HG02798 (cell line): ENCODE results near the gene PRAMEF1.
"Not testable (repeated sequence)": the region's sequence is repeated elsewhere in the genome, so short reads cannot be mapped to it uniquely, and the experiment has no call there.

Experiments used
- ATAC-seq: cut with Tn5 transposase; IDR thresholded peaks from one replicate; pipeline ENCODE4 v1.9.1; 2021; ENCODE audit warnings: mild to moderate bottlenecking; ENCODE audit not compliant: unreplicated experiment, poor library complexity

PRAMEF1 gene, protein sequence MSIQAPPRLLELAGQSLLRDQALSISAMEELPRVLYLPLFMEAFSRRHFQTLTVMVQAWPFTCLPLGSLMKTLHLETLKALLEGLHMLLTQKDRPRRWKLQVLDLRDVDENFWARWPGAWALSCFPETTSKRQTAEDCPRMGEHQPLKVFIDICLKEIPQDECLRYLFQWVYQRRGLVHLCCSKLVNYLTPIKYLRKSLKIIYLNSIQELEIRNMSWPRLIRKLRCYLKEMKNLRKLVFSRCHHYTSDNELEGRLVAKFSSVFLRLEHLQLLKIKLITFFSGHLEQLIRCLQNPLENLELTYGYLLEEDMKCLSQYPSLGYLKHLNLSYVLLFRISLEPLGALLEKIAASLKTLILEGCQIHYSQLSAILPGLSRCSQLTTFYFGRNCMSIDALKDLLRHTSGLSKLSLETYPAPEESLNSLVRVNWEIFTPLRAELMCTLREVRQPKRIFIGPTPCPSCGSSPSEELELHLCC

DNA sequence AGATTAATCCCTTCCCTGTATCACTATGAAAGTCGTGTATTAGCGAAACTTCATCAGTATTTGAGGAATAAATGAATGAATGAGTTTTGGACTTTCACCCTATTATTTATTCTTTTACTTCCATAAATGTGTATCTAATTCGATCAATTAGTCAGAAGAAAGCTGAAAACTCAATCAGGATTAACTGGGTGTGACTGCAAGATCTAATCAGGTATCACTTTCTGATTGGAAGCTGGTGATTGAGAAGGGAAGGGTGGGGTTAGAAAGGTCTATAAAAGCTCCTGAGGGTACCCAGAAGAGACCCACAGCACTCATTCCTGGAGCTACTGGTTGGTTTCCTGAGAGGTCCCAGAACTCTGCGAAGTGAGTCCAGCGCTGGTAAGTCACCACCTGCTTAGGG is at the start of gene PRAMEF1:
TSS of gene PRAMEF1 (plus strand) at position 301 of the 400 bp plus-strand sequence. CDS start 1,831 bp downstream, outside the sequence.
- ATAC-seq: not testable (repeated sequence)

DNA sequence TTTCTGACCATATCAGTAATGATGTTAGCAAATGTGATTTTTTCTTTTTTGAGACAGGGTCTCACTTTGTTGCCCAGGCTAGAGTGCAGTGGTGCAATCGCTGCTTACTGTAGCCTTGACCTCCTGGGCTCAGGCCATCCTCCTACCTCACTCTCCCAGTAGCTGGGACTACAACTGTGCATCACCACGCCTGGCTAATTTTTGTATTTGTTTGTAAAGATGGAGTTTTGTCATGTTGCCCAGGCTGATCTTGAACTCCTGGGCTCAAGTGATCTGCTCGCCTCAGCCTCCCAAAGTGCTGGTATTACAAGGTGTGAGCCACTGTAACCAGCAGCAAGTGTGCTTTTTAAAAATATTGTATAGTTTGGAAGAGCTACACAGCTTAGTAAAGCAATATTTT is 49.3 kb upstream of the PRAMEF1 start:
- no peak for ATAC-seq

DNA sequence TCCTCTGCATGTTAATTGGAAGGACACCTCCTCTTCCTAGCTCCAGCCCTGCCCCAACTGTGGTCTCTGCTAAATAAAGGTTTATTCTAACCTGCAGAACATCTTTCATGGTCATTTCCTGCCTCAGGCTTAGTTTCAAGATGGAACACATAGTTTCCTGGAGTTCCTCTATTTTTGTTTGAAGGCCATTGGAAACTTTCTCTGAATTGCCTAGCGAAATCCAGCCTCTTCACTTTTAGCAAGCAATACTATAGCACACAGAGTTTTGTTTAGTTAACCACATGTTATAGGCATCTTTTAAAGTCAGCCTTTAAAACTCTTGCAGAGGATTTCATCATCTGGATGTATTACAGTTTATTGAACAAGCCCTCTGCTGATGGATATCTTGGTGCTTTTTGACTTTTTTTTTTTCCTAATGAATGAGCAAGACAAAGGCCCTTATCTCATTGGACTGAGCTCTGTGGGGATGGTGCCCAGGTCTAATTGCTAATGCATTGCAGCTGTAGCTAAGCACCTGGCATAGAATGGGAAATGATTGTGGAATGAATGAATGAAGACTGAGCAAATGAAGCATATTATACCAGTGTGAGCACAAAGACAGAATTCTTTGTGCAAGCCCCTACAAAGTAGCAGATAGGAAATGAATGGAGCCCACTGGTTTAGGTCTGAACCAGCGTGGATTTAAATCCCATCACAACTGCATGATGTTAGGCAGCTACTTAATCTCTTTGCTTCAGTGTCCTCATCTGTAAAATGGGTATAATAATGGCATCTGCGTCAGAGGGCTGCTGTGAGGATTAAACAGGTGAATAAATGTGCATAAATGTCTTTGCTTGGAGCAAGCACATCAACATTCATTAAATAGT is 45.8 kb upstream of the PRAMEF1 start:
- ATAC-seq: no peak

DNA sequence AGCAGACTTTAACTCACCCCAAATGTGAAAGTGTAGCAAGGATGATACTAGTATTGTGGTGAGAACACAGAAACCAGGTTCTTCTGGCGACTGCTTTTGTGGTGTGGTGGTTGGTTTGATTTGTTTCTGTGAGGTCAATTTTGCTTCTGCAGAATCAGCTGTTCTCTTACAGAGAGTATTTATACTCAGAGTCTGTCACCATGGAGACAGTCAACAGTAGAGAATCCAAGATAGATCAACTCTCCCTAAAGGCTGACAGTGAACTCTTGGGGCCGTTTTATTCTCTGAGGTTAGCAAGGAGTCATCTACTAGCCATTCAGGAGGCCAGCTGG is 45.2 kb upstream of the PRAMEF1 start, which contains the start of gene CFAP107:
TSS of gene CFAP107 (plus strand) at position 209 of the 332 bp plus-strand sequence. CDS start 231 bp downstream, outside the sequence.
- no peak for ATAC-seq

DNA sequence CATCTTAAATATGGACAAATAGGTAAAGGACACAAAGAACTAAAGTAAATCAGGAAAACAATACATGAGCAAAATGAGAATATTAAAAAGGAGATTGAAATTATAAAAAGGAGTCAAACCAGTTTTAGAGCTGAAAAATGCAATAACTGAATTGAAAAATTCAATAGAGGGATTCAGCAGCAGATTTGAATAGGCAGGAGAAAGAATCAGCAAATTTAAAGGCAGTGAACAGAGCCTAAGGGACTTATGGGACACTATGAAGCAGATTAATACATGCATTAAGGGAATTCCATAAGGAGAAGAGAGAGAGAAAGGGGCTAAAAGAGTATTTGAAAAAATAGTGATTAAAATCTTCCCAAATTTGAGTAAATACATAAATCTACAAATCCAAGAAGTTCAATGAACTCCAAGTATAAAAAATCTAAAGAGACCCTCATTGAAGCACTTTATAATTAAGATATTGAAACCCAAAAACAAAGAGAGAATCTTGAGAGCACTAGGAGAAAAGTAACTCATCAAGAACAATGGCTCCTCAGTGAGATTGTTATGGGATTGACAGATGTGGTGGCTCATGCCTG is 42.3 kb upstream of the PRAMEF1 start:
- ATAC-seq: no peak

DNA sequence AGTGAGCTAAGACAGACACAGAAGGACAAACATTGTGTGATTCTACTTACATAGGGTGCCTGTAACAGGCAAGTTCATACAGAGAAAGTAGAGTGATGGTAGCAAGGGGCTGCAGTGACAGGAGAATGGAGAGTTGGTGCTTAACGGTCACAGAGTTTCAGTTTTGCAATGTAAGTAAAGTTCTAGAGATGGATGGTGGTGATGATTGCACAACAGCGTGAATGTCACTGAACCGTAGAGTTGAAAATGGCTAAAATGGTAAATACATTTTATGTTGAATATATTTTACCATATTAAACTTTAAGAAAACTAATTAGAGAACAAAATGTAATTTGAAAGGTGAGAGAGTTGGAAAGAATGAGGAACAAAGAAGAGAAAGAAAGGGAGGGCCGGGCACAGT is 36.5 kb upstream of the PRAMEF1 start:
- ATAC-seq: no peak

DNA sequence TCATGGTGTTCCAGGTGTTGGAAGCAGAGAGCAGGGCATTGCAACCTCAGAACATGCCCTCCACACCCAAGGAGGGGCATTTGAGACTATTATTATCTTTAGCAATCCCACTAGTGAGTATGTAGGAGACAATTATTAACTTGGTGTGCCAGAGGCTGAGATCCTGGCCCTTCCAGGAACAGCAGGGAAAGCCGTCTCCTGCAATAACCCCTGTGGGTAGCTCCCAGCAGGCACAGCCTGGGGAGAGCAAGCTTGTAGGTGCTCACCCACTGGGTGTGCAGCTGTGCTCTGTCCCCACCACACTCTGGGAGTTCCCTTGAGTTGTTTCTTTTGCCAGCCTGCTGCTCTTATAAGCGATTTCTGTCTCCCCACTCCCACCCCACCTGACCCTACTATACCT is 34.9 kb upstream of the PRAMEF1 start:
- ATAC-seq: no peak

DNA sequence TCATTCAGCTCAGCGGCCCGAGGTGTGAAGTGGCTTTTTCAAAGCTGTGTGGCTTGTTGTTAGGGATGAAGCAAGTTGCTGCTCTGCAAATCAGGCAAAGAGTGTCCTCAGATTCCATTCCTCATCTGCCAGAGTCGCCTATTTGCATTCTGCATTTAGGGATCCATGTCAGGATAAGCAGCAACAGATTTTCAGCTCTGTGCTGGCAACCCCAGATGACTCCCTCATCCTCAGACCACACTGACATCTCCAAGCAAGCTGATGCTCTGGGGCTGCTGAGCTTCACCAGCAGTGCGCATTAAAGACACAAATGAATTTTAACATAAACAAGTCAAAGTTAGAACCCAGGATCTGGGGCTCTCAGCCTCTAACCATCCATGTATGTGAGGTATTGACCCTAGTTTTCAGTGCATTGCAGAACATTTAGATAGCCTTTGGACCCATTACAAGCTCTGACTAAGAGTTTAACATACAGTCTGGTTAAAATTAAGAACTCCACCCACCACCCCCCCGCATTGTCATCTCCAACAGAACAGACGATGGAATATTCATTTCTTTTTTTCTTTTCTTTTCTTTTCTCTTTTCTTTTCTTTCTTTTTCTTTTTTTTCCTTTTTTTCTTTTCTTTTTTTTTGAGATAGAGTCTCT is 34.3 kb upstream of the PRAMEF1 start:
- ATAC-seq: no peak

DNA sequence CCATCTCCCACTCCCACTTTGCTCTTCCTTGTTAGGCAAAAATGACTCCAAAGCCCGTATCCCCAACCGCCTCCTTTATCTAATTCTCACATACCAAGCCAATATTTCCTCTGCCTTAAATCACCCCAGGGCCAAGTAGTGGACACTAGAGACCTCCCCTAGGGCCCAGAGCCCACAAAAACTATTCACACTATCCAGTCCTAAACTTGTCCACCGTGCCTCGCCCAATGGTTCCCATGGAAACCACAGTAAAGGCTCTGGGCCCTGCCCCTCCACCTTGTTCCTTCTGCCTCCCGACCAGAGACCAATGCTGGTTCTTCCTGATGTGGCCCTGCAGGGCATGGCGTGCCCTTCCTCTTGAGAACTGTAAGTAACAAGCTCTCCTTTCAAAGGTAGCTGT is 33.4 kb upstream of the PRAMEF1 start:
- no peak for ATAC-seq

DNA sequence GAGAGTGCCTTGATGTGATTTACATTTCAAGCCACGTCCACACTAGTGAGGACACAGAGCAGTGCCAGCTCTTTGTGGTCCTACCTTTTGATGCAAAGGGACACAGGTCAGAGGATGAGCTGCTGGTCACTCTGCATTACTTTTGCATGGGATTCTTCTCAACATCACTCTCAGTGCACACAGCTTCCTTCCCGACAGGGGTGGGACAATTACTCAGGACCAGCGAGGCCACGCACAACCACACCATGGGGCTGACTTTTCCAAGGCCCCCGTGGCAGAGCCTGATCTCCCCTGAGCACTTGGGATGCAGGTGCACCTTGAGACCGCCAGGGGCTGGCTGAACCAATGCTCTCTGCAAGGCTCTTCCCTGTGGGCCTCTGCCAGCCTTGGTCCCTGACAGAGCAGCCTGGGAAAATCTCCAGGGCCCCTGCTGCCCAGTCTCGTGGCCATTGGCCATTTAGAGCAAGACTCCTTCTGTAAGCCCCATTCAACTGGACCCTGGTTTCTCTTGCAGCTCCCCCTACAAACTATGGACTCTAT is 30.9 kb upstream of the PRAMEF1 start:
- ATAC-seq: no peak

DNA sequence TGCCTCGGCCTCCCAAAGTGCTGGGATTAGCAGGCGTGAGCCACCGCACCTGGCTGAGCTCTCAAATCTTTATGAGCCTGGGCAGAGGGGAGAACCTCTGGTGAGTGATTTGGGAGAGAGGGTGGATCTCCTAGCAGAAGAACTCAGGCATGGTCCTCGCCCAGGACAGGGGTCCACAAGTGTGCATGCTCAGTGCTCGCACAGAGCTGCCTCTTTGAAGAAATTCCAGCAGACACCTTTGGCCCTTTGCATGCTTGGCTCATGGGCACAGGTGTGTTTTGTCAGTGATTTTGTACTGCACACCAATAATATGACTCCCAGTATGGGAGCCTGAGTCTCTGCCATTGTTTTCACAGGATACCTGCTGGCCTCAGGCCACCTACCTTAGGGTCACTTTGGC is 29.4 kb upstream of the PRAMEF1 start:
- ATAC-seq: no peak

DNA sequence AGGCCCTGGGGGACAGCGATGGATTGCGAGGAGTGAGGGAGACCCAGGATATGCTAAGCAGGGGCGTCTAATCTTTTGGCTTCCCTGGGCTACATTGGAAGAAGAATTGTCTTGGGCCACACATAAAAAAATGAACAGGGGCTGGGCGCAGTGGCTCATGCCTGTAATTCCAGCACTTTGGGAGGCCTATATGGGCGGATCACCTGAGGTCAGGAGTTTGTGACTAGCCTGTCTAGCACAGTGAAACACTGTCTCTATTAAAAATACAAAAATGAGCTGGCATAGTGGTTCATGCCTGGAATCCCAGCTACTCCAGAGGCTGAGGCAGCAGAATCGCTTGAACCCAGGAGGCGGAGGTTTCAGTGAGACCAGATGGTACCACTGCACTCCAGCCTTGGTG is 28.4 kb upstream of the PRAMEF1 start:
- no peak for ATAC-seq

DNA sequence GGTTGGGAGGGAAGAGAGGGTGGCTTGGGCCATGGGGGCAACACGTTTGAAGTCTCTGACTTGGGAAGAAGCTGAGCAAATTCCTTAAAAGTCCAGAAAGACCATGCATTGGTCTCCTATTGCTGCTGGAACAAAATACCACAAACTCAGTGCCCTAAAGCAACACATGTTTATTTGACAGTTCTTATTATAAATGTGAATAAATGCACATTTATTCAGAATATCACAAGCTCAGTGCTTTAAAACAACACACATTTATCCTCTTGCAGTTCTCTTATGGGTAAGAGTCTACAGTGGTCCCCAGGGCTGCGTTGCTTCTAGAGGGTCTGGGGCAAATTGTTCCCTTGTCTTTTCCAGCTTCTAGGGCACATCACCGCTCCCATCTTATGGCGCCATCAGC is 27.7 kb upstream of the PRAMEF1 start:
- ATAC-seq: no peak

DNA sequence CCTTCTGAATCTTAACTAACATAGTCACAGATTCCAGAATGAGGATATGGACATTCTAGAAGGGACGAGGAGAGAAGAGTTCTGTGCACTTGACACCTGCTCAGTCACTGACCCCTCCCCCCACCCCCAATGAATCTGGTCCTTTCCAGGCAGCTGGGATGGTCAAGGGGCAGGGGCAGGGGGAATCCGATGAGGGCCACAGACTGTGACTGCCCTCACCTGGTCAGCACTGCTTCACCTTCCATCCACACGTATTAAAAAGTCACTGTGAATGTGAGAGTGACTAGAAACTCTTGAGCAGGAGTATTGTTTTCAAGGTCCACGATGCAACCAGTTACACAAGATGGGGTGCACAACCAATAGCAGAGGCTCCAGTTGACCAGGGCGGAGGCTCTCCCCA is 27.2 kb upstream of the PRAMEF1 start:
- ATAC-seq: no peak

DNA sequence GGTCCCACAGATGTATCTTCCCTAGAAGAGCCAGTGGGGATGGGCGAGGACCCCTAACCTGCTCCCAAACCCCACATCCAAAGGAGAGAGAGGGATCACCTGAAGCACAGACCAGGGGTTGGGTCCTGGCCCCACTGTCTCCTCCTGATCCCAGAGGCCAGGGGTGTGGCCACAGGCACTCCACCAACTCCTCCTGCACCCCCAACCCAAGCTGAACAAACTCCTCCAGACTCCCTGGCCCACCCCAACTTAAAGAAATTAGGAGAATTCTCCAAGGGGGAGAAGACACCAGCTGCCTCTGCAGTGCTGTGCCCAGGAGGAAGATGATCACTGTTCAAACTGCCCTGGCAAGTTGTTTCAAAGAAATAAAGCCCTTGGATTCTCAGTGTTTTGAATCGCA is 22.2 kb upstream of the PRAMEF1 start:
- no peak for ATAC-seq

DNA sequence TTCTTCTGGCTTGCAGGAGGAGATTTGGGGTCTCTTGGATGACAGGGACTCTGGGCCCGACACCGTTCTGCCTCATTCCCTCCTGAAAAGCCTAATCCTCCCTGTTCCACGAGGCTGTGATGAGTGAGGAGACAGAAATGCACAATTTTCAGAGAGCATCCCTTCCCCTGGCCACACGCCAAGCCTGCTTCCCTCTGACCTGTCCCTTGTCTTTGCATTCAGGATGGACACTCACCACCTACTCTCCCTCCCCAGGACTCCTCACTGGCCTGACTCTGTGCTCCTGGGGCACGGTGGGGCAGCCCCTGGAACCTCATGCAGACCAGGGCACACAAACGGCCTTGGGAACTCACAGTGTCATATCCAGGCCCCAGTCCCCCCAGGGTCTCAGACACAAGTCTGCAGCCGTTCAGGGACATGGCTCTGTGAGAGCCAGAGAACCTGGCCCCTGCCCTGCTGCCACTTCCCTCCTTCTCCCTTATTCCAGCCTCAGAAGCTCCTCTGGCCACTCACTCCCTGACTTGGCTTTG is 21.2 kb upstream of the PRAMEF1 start:
- ATAC-seq: no peak

DNA sequence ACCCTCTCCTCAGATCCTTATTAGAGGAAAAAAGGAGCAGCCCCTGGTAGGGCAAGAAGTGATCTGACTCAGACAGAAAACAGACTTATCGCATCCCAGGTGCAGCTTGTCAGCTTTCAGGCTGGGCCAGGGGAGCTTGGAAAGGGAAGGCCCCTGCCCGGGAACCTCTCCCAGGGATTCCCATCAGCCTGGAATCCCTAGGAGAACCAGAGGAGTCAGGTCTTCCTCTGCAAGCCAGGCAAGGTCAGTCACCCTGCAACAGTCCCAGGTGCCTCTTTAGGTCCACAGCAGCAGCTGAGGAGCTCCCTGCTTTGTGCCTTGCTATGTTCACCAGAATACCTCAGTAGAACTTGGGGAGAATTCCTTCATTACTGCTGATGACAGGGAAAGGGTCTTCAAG is 20.6 kb upstream of the PRAMEF1 start:
- ATAC-seq: no peak

DNA sequence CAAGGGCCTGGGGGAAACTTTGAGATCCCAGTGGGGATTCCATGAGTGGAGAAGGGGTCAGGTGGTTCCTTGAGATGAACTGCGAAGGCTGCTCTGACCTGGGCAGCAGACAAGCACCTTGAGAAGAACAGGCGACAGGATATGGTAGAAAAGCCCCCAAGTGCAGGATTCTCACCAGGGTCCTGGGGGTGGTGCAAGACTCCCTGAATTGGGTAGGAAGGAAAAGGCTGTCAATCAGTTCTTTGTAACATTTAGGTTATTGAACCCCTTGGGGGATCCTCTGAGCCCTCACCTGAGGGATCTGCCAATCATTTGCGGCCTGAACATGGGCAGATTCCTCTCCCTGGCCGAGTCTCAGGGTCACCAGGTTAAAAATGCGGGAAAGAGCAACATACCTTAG is 20.0 kb upstream of the PRAMEF1 start:
- no peak for ATAC-seq

DNA sequence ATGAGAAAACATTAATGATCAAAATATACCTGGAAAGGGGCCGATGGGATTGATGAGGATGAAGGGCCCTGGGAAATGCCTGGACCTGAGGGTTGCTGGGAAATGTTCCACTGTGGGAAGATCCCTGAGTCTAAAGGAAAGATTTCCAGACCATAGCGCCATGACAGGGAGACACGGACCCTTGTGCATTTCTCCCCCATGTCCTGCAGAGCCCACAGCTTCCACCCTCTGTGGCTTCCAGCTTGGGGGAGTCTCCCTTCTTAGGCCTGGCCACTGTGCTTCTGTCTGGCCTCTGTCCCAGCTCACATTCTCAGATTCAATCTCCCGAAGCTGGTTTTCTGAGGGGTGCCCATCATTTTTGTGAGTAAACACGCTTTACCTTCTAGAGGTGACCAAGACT is 18.7 kb upstream of the PRAMEF1 start:
- no peak for ATAC-seq

DNA sequence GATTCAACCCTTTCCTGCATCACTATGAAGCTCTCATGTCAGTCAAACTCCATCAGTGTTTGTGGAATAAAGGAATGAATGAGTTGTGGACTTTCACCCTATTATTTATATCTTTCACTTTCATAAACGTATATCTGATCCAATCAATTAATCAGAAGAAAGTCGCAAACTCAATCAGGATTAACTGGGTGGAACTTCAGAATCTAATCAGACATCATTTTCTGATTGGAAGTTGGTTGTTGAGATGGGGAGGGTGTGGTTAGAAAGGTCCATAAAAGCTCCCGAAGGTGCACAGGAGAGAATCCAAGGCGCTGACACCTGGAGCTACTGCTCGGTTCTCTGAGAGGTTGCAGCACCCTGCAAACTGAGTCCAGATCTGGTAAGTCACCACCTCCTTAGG is 17.8 kb upstream of the PRAMEF1 start, which contains the start of gene PRAMEF12:
TSS of gene PRAMEF12 (plus strand) at position 301 of the 400 bp plus-strand sequence. CDS start 1,130 bp downstream, outside the sequence.
- ATAC-seq: no peak
